Activated T-cell treated with anti-CD3 and anti-CD28 coated beads for 4 hours (primary cell): ENCODE data around the gene TSGA10.
"Not testable (repeated sequence)": the region's sequence is repeated elsewhere in the genome, so short reads cannot be mapped to it uniquely, and the experiment has no call there.

Source experiments
- DNase-seq: peaks from one replicate; pipeline ENCODE4 v3.0.0-alpha.2; 2020

The TSGA10 gene

GRCh38 chr2:99154643-99155536 is at the start of gene TSGA10, which contains the start of gene LIPT1:
TSGA10 (minus strand) TSS chr2:99154942; CDS start chr2:99109439, 45,503 bp downstream.
LIPT1 (plus strand) TSS chr2:99154967; CDS start chr2:99161958, 6,991 bp downstream.
- DNase-seq: peak; percentile 87

- no peak for DNase-seq
Observed at GRCh38 chr2:99201959-99202678, 47.4 kb upstream of the TSGA10 start.

- DNase-seq: no peak
Observed at GRCh38 chr2:99200076-99200800, 45.5 kb upstream of the TSGA10 start.

- DNase-seq: no peak
Observed at GRCh38 chr2:99198103-99198841, 43.5 kb upstream of the TSGA10 start.

DNA sequence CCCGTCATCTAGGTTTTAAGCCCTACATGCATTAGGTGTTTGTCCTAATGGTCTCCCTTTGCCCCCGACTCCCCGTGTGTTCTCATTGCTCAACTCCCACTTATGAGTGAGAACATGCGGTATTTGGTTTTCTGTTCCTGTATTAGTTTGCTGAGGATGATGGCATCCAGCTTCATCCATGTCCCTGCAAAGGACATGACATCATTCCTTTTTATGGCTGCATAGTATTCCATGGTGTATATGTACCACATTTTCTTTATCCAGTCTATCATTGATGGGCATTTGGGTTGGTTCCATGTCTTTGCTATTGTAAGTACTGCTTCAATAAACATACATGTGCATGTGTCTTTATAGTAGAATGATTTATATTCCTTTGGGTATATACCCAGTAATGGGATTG is 37.6 kb upstream of the TSGA10 start:
- not testable (repeated sequence) for DNase-seq

GRCh38 chr2:99190548-99190947 is 35.8 kb upstream of the TSGA10 start:
- DNase-seq: no peak

DNA sequence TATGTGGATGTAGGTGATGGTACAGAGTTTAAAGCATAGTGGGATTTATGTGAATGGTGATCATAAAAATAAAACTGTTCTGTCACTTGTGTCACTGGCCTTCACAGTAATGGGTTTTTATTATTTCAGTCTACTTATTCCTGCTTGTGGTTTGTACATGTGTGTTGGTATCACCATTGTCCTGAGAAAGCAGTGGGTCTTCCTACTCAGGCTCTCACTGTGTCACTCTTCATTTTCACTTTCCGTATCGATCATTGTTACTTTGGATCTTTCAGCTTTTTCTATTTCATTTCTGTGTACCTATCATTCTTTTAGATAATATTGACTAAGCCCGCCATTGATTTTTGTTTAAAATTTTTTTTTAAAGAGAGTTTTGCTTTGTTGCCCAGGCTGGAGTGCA is 33.6 kb upstream of the TSGA10 start:
- no peak for DNase-seq

DNA sequence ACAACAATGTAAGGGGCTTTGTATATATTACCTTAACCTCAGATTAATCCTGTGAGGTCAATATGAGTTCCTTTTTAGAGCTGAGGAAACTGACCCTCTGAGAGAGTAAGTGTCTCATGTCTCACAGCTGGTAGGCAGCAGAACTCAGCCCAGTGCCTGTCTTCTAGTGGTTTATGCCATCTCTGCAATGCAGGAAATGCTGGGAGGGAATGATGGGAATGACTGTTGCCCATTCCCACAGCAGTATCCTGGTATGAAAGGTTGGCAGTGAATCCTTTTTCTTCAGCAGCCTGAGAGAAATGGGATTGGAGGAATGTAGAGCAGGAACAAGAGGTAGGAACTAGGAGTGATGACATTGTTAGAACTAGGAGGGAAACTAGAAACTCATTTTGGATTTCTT is 32.3 kb upstream of the TSGA10 start:
- no peak for DNase-seq

GRCh38 chr2:99184811-99185210 is 30.1 kb upstream of the TSGA10 start:
- DNase-seq: no peak

DNA sequence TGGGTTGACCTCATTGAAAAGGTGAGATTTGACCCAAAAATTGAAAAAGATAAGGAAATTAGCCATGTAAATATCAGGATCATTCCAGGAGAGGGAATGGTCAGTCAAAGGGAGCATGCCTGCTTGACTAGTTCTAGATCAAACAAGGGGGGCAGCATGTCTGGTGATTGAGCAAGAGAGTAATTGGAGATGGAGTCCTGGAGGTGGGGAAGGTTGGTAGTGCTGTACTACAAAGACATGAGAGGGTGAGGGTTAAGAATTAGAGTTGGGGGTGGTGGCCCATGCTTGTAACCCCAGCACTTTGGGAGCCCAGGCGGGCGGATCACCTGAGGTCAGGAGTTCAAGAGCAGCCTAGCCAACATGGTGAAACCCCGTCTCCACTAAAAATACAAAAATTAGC is 28.3 kb upstream of the TSGA10 start:
- DNase-seq: no peak

GRCh38 chr2:99181624-99182000 is 26.9 kb upstream of the TSGA10 start:
- no peak for DNase-seq

GRCh38 chr2:99180755-99181623 is 26.2 kb upstream of the TSGA10 start, which contains the start of the genes MITD1 and MRPL30:
MITD1 (minus strand) TSS chr2:99181058; CDS start chr2:99180981, 77 bp downstream.
MRPL30 (plus strand) TSS chr2:99181184; CDS start chr2:99186204, 5,020 bp downstream.
- DNase-seq: peak; percentile 80

DNA sequence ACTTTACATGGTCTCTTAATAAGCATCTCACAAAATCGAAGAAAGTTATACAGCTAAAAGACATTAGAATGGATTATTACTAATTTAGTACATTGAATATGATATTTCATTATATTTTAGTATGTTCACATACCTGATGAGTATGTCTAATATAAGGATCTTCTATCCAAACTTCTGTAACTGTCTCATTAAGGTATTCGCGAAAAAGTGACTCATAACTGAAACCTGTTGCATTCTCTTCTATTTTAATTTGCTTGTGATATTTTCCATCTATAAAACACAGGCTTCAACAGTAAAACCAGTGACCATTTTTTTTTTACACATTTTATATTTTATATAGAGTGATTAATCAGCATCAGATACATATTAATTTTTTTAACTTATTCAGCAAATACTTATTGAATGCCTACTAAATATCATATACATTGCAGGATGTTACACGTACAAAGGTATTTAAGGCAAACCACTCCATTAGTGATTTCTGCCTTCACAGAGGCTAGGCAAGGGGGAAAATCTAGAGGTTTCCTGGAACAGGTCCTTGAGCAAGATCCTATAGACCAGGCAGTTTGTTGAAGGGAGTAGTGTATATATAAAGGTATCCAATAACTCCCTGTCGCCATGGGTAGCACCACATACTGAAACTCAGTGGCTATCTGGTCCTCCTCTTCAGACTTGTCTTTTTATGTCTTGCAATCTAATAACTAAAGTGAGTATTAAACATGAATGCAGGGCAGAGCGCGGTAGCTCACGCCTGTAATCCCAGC is 16.8 kb upstream of the TSGA10 start:
- DNase-seq: no peak

GRCh38 chr2:99169534-99169933 is 14.8 kb upstream of the TSGA10 start:
- DNase-seq: no peak

DNA sequence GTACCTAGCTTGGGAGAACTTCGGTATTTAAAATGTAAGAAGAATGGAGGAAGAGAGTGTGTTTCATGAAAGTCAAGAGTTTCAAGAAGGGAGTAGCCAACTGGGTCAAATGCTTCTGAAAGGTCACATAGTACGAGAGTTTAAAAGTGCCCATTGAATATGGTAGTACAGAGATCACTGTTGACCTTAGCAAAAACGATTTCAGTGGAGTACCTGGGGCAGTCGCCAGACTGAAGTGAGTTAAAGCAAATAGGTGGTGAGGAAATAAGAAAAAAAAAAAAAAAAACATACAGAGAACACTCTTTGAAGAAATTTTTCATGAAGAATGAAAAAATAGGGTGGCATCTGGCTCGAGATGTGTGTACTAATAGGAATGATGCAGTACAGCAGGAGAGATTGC is 11.5 kb upstream of the TSGA10 start:
- DNase-seq: no peak

DNA sequence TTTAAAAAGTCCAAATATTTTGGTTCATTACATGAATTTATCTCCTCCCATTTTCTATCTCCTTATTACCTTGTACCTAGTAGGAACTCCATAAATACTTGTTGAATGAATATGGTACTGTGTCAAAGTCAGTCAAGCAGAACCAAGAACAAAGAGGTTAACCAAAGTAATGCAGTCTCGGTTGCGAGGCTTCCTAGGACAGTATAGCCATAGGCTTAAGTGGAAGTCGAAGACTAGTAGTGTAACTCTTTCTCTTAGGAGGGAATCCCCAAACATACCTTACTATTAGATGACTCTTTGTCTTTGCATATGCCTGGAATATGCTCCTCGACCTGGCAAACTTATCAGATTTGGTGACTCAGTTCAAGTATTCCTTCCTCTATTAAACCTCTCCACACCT is 4.9 kb upstream of the TSGA10 start:
- no peak for DNase-seq

- DNase-seq: no peak
Observed at GRCh38 chr2:99158599-99158998, 3.9 kb upstream of the TSGA10 start.

DNA sequence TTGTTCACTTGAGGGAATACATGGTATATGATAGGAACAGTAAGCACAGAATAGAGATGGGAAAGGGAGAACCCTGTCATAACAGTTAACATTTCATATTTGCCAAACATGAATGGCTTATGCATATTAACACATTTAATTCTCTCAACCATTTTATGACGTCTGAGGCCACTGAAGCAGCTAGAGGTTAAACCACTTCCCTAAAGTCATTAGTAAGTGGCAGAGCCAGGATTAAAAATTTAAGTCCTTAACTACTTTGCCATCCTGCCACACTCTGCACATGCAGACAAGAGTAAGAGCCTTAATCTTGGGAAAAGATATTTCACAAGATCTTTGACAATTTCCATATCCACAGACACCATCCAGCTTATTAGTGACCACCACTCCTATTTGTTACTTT is 2.1 kb upstream of the TSGA10 start:
- DNase-seq: no peak

DNA sequence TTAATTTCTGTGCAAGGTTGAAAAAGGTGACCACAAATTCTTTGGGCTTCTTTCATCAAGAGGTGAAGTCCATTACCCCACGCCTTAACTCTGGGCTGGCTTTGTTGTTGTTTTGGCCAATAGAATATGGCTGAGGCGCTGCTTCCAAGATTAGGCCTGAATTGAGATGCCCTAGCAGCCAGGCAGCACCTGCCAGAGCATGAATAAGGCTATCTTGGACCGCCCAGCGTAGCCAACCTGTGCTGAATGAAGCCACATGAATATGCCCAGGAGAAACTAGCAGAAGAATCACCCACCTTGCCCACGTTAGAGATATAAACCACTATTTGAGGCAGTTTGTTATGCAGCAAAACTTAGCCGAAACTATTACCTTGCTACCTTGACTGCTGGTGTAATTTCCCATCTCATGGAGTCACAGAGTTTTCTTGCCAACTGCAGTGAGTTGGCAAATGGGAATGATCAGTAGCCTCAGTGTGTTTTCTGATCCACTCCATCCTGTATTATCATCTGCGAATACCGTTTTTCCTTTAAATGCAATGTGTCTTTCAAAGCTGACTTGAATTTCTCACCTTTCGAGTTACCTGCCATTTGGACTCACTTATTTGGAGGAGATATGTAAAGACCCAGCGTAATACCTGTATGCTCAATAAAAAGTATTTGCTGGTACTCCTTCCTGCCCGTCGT is 679 bp downstream of the TSGA10 start:
- DNase-seq: no peak
